Measurements from ENCODE around the gene HECW1. TPM values are rescaled to one million over a fixed set of nuclear protein-coding genes. Genes with fewer than 3 reads are reported as not detected.
A peak's percentile ranks its signal among the peaks of the same experiment; 100 is the strongest.

Gene HECW1
- total and polyA plus RNA-seq, 11 donors = 0.23 TPM; not detected in 10

- Histone ChIP-seq H3K4me3 (no peak overlapping the region), H3K27me3 (no peaks in the 10 kb centered on the region), H3K27ac (no peak overlapping the region), H3K36me3 (no peaks in the 10 kb centered on the region), H3K9me3 (no peaks in the 10 kb centered on the region), H3K4me1 (no peaks in the 10 kb centered on the region)
- intact Hi-C loops (cut with DNase I) = no loop called here
- no peak for TF ChIP-seq POLR2A (IDR thresholded peaks at IDR 0.05)
- TF ChIP-seq CTCF (IDR thresholded peaks at IDR 0.05) = no peak
- DNase-seq = no peak
- ATAC-seq = no peak
- WGBS, 4 donors = 75 to 93% (median 81%) methylated on average over 1 of the region's 1 CpG
These were observed 321.2 kb downstream of the HECW1 start for GRCh38 chr7:43433639-43434038.

GRCh38 chr7:43437001-43437400 is 324.6 kb downstream of the HECW1 start:
- Histone ChIP-seq H3K9me3 (no peaks in the 10 kb centered on the region), H3K4me1 (no peaks in the 10 kb centered on the region), H3K27ac (no peak overlapping the region), H3K27me3 (no peaks in the 10 kb centered on the region), H3K36me3 (no peaks in the 10 kb centered on the region), H3K4me3 (no peak overlapping the region)
- TF ChIP-seq CTCF (IDR thresholded peaks at IDR 0.05) (no peak), POLR2A (IDR thresholded peaks at IDR 0.05) (no peak)
- intact Hi-C loops (cut with DNase I) = no loop called here
- WGBS, 4 donors = 66 to 74% (median 70%) methylated on average over 5 of the region's 5 CpGs
- no peak for DNase-seq
- no peak for ATAC-seq

- WGBS, 4 donors = 71 to 74% (median 72%) methylated on average over 8 of the region's 8 CpGs
- Histone ChIP-seq H3K4me3 (no peak overlapping the region), H3K27me3 (peaks cover 0 to 2% (median 0%) of the 10 kb centered on the region in 9 donors), H3K36me3 (no peaks in the 10 kb centered on the region), H3K27ac (no peak overlapping the region), H3K4me1 (no peaks in the 10 kb centered on the region), H3K9me3 (no peaks in the 10 kb centered on the region)
- DNase-seq = no peak
- ATAC-seq = no peak
- intact Hi-C loops (cut with DNase I) = no loop called here
- TF ChIP-seq POLR2A (IDR thresholded peaks at IDR 0.05) = no peak
- TF ChIP-seq CTCF (IDR thresholded peaks at IDR 0.05) = no peak
These were observed 326.5 kb downstream of the HECW1 start for GRCh38 chr7:43438897-43439479.

- 42 to 44% (median 43%) methylated on average over 14 to 15 of the region's 15 CpGs for WGBS, 4 donors
- ATAC-seq = peak in 2 of 4 donors; percentile 44 to 46
- no peak for DNase-seq
- Histone ChIP-seq H3K9me3 (no peaks in the 10 kb centered on the region), H3K27me3 (peaks cover 0 to 4% (median 0%) of the 10 kb centered on the region in 9 donors), H3K36me3 (no peaks in the 10 kb centered on the region), H3K4me1 (no peaks in the 10 kb centered on the region), H3K27ac (no peak overlapping the region), H3K4me3 (no peak overlapping the region)
- TF ChIP-seq CTCF (IDR thresholded peaks at IDR 0.05) = peak; percentile 43 to 85 (median 61)
- no peak for TF ChIP-seq POLR2A (IDR thresholded peaks at IDR 0.05)
- intact Hi-C loops (cut with DNase I) = no loop called here
These were observed 327.4 kb downstream of the HECW1 start for GRCh38 chr7:43439631-43440401.

Data from heart left ventricle (tissue), 16 donors.